B cell (primary cell): Measurements from ENCODE around the gene ETS1. TPM values are rescaled to one million over a fixed set of nuclear protein-coding genes. Genes with fewer than 3 reads are reported as not detected.

Experiments
- ATAC-seq: fragments of 200-7000 bp; cut with Tn5 transposase; one replicate; pipeline ENCODE4 v1.10.0; 2021; ENCODE audit warnings: low read depth, mild to moderate bottlenecking, moderate number of reproducible peaks, moderate library complexity
- CTCF ChIA-PET: fragments of 350-600 bp; sonication (Branson Sonifier 250); formaldehyde crosslinking; loops from one replicate; lab custom pipeline; 2021; ENCODE audit warnings: antibody characterized with exemption, inconsistent platforms; lab: Charles Lee
- POLR2A ChIA-PET: fragments of 350-600 bp; sonication (Branson Sonifier 250); formaldehyde crosslinking; loops from one replicate; lab custom pipeline; 2021; ENCODE audit warnings: antibody characterized with exemption; lab: Charles Lee
- DNase-seq: peaks from one replicate; pipeline ENCODE4 v3.0.0; 2013
- H2AFZ ChIP-seq: 2 replicates; pipeline ENCODE4 v1.6.1; 2012; ENCODE audit warnings: mild to moderate bottlenecking, low read depth, low read length; ENCODE audit not compliant: insufficient read depth, poor library complexity, severe bottlenecking
- H3K27ac ChIP-seq, 2 donors: 1 replicate in 1 of 2; 2 replicates in 1 of 2; pipeline ENCODE4 v1.5.1; 2012 to 2013; ENCODE audit warnings: low read length in 2 of 2, mild to moderate bottlenecking in 2 of 2, moderate library complexity in 1 of 2
- H3K27me3 ChIP-seq, 4 experiments: fragments of 200-600 bp in 1 of 4; sonication (generic) in 1 of 4; replicated peaks in 1 of 4; 1 replicate in 2 of 4; 2 replicates in 2 of 4; pipeline versions ENCODE4 v1.6.1 to v1.7.0; 2013 to 2016; ENCODE audit warnings: low read length in 3 of 4, mild to moderate bottlenecking in 2 of 4, mixed read lengths in 1 of 4, moderate library complexity in 1 of 4; ENCODE audit not compliant: insufficient read depth in 4 of 4, control insufficient read depth in 3 of 4; ENCODE audit errors: control extremely low read depth in 1 of 4
- H3K36me3 ChIP-seq, 2 experiments: replicated peaks in 1 of 2; 1 replicate in 1 of 2; 2 replicates in 1 of 2; pipeline versions ENCODE4 v1.6.1 to v1.7.1; 2013; ENCODE audit warnings: low read length in 1 of 2; ENCODE audit not compliant: insufficient read depth in 2 of 2, control insufficient read depth in 1 of 2; ENCODE audit errors: control extremely low read depth in 1 of 2, extremely low read depth in 1 of 2
- H3K4me1 ChIP-seq, 2 donors: fragments of 200-600 bp in 1 of 2; sonication (generic) in 1 of 2; 1 replicate in 1 of 2; 2 replicates in 1 of 2; pipeline versions ENCODE4 v1.5.1 to v1.6.1; 2013 to 2017; ENCODE audit warnings: low read length in 2 of 2; ENCODE audit not compliant: control insufficient read depth in 2 of 2, insufficient read depth in 2 of 2
- H3K4me2 ChIP-seq: replicated peaks from 2 replicates; pipeline ENCODE3; 2012; ENCODE audit warnings: mild to moderate bottlenecking, low read depth, low read length; ENCODE audit not compliant: poor library complexity, severe bottlenecking
- H3K4me3 ChIP-seq, 5 experiments: fragments of 200-600 bp in 1 of 5; sonication (generic) in 1 of 5; 1 replicate in 3 of 5; 2 replicates in 2 of 5; pipeline versions ENCODE4 v1.5.1 to v1.7.0; 2011 to 2016; ENCODE audit warnings: low read length in 4 of 5, mild to moderate bottlenecking in 4 of 5, low read depth in 2 of 5, control low read depth in 1 of 5, moderate library complexity in 1 of 5; ENCODE audit not compliant: insufficient read depth in 1 of 5; ENCODE audit errors: control extremely low read depth in 1 of 5, extremely low read depth in 1 of 5
- H3K79me2 ChIP-seq: fragments of 200-600 bp; sonication (generic); one replicate; pipeline ENCODE4 v1.6.0; 2016; ENCODE audit warnings: low read length; ENCODE audit not compliant: control insufficient read depth, insufficient read depth
- H3K9ac ChIP-seq: fragments of 200-600 bp; sonication (generic); 2 replicates; pipeline ENCODE4 v1.6.1; 2017; ENCODE audit warnings: mild to moderate bottlenecking, low read length, moderate library complexity
- H3K9me3 ChIP-seq, 3 donors: one replicate each; pipeline versions ENCODE4 v1.6.1 to v1.7.1; 2013; ENCODE audit warnings: low read length in 2 of 3; ENCODE audit not compliant: control insufficient read depth in 2 of 3, insufficient read depth in 1 of 3; ENCODE audit errors: control extremely low read depth in 1 of 3
- H4K20me1 ChIP-seq: 2 replicates; pipeline ENCODE4 v1.6.0; 2012; ENCODE audit warnings: mild to moderate bottlenecking, low read length; ENCODE audit not compliant: insufficient read depth, control insufficient read depth, poor library complexity, severe bottlenecking
- H3K27ac Mint-ChIP-seq: one replicate; pipeline ENCODE4 v1.8.0; 2021; ENCODE audit warnings: mixed read lengths
- H3K27me3 Mint-ChIP-seq: one replicate; pipeline ENCODE4 v1.8.0; 2021; ENCODE audit warnings: mixed read lengths
- H3K4me1 Mint-ChIP-seq: one replicate; pipeline ENCODE4 v1.8.0; 2021; ENCODE audit warnings: mixed read lengths
- H3K4me3 Mint-ChIP-seq: one replicate; pipeline ENCODE4 v1.8.0; 2021; ENCODE audit warnings: mixed read lengths
- H3K9me3 Mint-ChIP-seq: one replicate; pipeline ENCODE4 v1.8.0; 2022; ENCODE audit warnings: mixed read lengths; ENCODE audit not compliant: insufficient read depth
- EZH2 ChIP-seq: IDR thresholded peaks from 2 replicates; pipeline ENCODE4 v1.6.1; 2012; ENCODE audit warnings: borderline replicate concordance, low read depth, mild to moderate bottlenecking, moderate library complexity, low read length; ENCODE audit not compliant: insufficient read depth, poor library complexity, severe bottlenecking
- whole genome bisulfite sequencing: methylation state at CpG from one replicate; pipeline ENCODE4 v1.1.5; 2013; ENCODE audit warnings: missing lambda C conversion rate; ENCODE audit not compliant: insufficient coverage; 5-methylcytosine and 5-hydroxymethylcytosine counted together
- intact Hi-C: fragments of 100-400 bp; cut with micrococcal nuclease; formaldehyde crosslinking; loops from one replicate; pipeline ENCODE4 v1.10.0; 2022
- polyA plus RNA-seq: library from polyadenylated mRNA; depleted of rRNA; stranded (reverse); fragments of >200 nt; gene quantifications from 2 replicates; pipeline ENCODE4 v1.2.3, GENCODE V29; 2012
- total RNA-seq, 2 donors: library from RNA; stranded (reverse); fragments of 120-200 nt in 1 of 2; gene quantifications; 1 replicate in 1 of 2; 2 replicates in 1 of 2; pipeline versions ENCODE4 v1.2.3 to v1.2.4, GENCODE V29; 2013 to 2022
- TF ChIP-seq, protein P1 (sequence below): fragments of 200-600 bp; IDR thresholded peaks from one replicate; pipeline ENCODE4 v1.8.0; 2022; ENCODE audit warnings: antibody characterized with exemption, mild to moderate bottlenecking

The ETS1 gene
- total and polyA plus RNA-seq, 2 donors (not counting 1 experiment from before 2014, with no cell fraction given) = 115 to 271 TPM

GRCh38 chr11:128468111-128468510 lies 119.2 kb downstream of the ETS1 start:
- Histone ChIP-seq H3K9me3 (no peaks in the 10 kb centered on the region), H3K79me2 (peaks cover 81% of the 10 kb centered on the region), H3K9ac (peak overlapping the region; percentile 33), H3K4me1 (peaks cover 97 to 99% of the 10 kb centered on the region in 2 donors), H4K20me1 (peaks cover 18% of the 10 kb centered on the region), H2AFZ (no peak overlapping the region), H3K36me3 (peaks cover 6 to 77% of the 10 kb centered on the region in 2 experiments), H3K4me2 (peak overlapping the region; percentile 65), H3K27ac (peak overlapping the region; percentile 74 to 90), H3K4me3 (no peak overlapping the region), H3K27me3 (no peaks in the 10 kb centered on the region)
- Mint-ChIP-seq H3K9me3 (no peaks in the 10 kb centered on the region), H3K27me3 (no peaks in the 10 kb centered on the region), H3K27ac (peak overlapping the region; percentile 96), H3K4me3 (peak overlapping the region; percentile 79), H3K4me1 (peaks cover 98% of the 10 kb centered on the region)
- POLR2A ChIA-PET = interaction anchor here (1.2 to 1.5 kb wide), 3 partner anchors 52 to 85 kb away, joined by 4 to 5 read pairs (median 5); no protein-coding TSS in a partner anchor
- intact Hi-C loops = no loop called here
- DNase-seq = no peak
- 83% methylated on average over 1 of the region's 1 CpG for whole genome bisulfite sequencing
- no peak for TF ChIP-seq EZH2
- TF ChIP-seq, protein P1, sequence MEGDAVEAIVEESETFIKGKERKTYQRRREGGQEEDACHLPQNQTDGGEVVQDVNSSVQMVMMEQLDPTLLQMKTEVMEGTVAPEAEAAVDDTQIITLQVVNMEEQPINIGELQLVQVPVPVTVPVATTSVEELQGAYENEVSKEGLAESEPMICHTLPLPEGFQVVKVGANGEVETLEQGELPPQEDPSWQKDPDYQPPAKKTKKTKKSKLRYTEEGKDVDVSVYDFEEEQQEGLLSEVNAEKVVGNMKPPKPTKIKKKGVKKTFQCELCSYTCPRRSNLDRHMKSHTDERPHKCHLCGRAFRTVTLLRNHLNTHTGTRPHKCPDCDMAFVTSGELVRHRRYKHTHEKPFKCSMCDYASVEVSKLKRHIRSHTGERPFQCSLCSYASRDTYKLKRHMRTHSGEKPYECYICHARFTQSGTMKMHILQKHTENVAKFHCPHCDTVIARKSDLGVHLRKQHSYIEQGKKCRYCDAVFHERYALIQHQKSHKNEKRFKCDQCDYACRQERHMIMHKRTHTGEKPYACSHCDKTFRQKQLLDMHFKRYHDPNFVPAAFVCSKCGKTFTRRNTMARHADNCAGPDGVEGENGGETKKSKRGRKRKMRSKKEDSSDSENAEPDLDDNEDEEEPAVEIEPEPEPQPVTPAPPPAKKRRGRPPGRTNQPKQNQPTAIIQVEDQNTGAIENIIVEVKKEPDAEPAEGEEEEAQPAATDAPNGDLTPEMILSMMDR = no peak
- no peak for ATAC-seq
- CTCF ChIA-PET = interaction anchor here (1.0 to 8.7 kb wide), 9 partner anchors 10 to 296 kb away, joined by 3 to 51 read pairs (median 8); no protein-coding TSS in a partner anchor

GRCh38 chr11:128467610-128468041 lies 119.7 kb downstream of the ETS1 start:
- Histone ChIP-seq H3K27me3 (no peaks in the 10 kb centered on the region), H3K36me3 (peaks cover 8 to 77% of the 10 kb centered on the region in 2 experiments), H3K79me2 (peaks cover 81% of the 10 kb centered on the region), H3K4me1 (peaks cover 97 to 99% of the 10 kb centered on the region in 2 donors), H3K4me3 (no peak overlapping the region), H2AFZ (no peak overlapping the region), H4K20me1 (peaks cover 18% of the 10 kb centered on the region), H3K9me3 (no peaks in the 10 kb centered on the region), H3K27ac (peak overlapping the region; percentile 74 to 90), H3K9ac (no peak overlapping the region), H3K4me2 (peak overlapping the region; percentile 65)
- Mint-ChIP-seq H3K4me1 (peaks cover 98% of the 10 kb centered on the region), H3K4me3 (no peak overlapping the region), H3K9me3 (no peaks in the 10 kb centered on the region), H3K27me3 (no peaks in the 10 kb centered on the region), H3K27ac (peak overlapping the region; percentile 96)
- no peak for DNase-seq
- ChIA-PET POLR2A (interaction anchor here (1.2 to 1.3 kb wide), 2 partner anchors 52 to 85 kb away, joined by 4 to 5 read pairs; no protein-coding TSS in a partner anchor), CTCF (interaction anchor here (1.0 to 8.7 kb wide), 9 partner anchors 10 to 295 kb away, joined by 3 to 51 read pairs (median 8); no protein-coding TSS in a partner anchor)
- intact Hi-C loops = no loop called here
- TF ChIP-seq EZH2 = no peak
- TF ChIP-seq, protein P1 = no peak
- WGBS = 87% methylated on average over 7 of the region's 9 CpGs
- ATAC-seq = no peak
